GM19395 (cell line): ENCODE measurements around the gene IGFBP5.
A peak's percentile ranks its signal among the peaks of the same experiment; 100 is the strongest.

ENCODE experiments used
- ATAC-seq: cut with Tn5 transposase; IDR thresholded peaks from one replicate; pipeline ENCODE4 v1.9.1; 2021; ENCODE audit warnings: mild to moderate bottlenecking, moderate library complexity; ENCODE audit not compliant: unreplicated experiment

The IGFBP5 gene

DNA sequence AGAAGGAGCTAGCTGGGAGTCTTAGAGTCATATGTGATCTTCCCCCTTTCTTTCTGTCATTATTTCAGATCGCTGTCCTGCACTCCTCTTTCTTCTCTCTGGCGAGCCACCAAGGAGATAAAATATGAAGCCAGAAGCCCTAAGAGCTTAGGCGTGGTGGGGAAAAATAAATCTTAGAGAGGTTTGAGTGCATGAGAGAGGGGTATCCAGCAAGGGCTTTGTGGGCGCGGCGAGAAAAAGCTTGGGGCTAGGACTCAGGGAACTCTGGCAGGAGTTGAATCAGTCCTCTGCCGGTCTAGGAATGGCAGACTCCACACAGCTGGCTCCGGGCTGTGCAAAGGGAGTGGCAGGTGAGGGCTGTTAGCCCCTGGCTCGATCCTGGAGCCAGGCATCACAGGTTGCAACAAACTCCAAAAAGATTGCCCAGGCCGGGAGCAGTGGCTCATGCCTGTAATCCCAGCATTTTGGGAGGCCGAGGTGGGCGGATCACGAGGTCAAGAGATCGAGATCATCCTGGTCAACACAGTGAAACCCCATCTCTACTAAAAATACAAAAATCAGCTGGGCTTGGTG, 20.1 kb upstream of the IGFBP5 start:
- no peak for ATAC-seq

DNA sequence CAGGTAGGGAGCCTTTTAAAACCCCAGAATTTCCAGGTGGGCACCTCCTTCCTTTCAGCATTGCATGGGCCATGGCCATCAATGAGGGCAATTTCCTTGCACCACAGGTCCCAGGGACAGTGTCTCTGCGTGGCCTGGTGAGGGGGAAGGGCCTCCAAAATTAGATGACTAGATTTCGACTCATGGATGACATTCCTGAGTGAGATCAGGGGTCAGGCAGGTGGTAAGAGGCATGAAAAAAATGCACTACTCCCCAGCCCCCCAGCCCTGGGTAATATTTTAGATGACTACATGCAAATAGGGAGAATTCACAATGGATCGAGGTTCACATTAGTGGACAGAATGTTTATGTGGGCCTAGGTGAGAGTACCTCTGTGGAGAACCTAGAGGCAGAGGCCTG, 19.0 kb upstream of the IGFBP5 start:
- no peak for ATAC-seq

GRCh38 chr2:216713691-216714336, 18.5 kb upstream of the IGFBP5 start:
- ATAC-seq: no peak

GRCh38 chr2:216711348-216711747, 16.0 kb upstream of the IGFBP5 start:
- ATAC-seq: no peak

DNA sequence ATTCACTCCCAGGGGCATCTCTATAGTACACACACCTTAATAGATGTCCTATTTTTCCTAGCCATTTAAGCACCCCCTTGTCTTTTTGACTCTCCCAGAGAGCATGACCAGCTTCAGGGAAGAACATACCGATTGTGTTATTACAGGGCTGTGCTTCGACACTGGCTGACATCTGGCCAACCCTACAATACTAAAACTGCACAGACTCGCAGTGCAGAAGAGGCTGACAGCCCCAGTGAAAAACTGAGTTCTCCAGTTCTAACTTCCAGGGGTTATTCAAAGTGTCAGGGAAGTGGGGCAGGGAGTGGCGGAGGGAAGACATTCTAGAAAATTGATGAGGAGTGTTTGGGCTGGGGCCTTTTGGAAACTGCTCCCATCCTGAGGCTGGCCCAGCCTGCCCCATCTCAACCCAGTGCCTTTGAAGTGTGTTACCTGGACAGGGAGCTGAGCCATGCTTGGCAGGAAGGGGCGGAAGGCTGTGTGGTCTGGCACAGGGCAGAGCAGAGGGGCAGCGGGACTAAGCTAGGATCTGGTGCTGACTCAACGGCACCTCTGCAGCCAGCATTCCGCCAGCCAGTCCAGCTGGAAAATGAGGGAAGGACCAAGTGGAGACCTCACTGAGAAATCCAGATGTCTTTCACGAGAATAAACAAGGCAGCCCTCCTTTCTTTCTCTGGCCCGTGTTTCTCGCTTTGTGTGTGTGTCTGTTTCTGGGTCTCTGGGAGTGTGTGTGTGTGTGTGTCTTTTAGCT, 15.4 kb upstream of the IGFBP5 start:
- no peak for ATAC-seq

GRCh38 chr2:216702756-216703155, 7.4 kb upstream of the IGFBP5 start:
- ATAC-seq: no peak

DNA sequence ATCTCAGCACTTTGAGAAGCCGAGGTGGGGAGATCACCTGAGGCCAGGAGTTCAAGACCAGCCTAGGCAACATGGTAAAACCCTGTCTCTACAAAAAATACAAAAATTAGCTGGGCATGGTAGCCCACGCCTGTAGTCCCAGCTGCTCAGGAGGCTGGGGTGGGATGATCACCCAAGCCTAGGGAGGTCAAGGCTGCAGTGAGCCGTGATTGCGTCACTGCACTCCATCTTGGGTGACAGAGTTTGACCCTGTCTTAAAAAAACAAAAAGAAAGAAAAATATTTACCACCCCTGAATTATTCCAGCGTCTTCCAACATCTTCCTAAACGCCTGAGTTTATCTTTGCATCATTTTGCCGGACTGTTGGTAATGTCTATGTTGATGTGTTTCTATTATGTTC, 6.2 kb upstream of the IGFBP5 start:
- no peak for ATAC-seq

DNA sequence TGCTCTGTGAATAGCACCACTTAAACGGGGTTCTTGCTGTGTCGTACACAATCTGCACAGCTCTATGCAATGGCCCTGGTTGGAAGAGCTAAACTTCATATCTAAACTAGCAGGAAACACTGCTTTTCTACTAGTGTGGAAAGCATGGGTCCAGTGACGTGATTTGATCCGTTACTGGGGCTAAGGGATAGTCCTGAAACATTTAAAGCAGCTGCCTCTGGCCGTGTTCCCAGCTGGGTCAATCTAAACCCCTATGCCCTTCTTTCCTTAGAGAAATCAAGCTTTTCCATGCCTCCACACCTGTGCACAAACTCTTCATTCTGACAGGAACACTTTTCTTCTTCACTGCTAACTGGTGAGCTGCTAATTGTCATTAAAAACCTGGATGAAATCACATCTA, 5.4 kb upstream of the IGFBP5 start:
- ATAC-seq: no peak

GRCh38 chr2:216700088-216700567, 4.8 kb upstream of the IGFBP5 start:
- no peak for ATAC-seq

GRCh38 chr2:216698895-216699294, 3.5 kb upstream of the IGFBP5 start:
- ATAC-seq: no peak

GRCh38 chr2:216698293-216698692, 2.9 kb upstream of the IGFBP5 start:
- no peak for ATAC-seq

DNA sequence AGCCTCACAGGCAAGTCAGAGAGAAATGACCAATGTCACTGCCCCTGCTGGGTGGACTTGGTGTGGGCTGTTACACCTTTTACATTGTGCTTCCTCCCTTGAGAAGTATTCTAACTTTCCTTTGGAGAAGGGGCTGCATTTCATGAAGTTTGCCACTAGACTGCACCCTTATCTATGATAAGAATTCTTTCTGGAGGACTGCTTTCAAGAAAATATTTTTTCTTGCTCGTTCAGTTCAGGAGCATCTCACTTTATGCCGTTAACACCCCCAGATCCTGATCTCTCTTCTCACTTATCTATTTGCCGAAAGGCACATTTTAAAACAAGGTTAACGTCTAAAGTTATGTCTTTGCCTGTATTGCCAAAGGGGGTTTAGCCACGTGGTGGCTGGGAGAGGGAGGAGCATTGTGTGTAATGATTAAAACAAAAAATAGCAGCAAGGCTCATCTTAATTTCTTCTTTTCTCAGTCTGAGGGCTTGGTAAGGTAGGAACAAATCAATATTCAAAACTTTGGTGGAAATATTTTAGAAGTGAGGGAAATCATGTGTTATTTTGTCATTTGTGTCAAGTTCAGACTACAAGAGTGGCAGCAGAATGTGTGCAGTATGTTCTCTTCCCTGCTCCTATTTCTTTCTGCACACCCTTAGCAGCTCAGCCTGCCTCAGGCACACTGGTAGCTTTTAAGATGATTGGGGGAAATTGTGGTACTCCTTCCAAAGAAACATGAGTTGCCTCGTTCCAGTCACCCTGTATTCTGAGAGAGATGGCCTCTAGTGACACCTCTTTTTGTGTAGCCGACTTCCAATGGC, 1.6 kb upstream of the IGFBP5 start:
- ATAC-seq: no peak

DNA sequence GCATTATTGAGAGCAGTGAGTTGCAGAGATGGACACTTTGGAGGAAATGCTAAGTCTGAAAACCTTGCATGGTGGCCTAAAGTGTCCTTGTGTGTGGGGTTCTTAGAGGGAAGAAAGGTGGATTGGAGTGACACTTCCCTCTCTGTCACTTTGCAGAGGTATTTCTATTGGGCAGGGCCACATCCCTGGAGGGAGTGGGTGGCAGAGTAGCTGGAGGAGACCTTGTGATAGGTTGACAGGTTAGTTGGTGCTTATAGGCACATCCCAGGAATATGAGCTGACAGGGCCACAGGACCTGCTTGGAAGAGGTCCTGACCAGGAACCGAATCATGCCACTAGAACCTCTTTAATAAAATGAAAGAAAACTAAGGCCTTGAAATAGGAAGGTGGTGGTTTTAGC, 972 bp upstream of the IGFBP5 start:
- no peak for ATAC-seq

DNA sequence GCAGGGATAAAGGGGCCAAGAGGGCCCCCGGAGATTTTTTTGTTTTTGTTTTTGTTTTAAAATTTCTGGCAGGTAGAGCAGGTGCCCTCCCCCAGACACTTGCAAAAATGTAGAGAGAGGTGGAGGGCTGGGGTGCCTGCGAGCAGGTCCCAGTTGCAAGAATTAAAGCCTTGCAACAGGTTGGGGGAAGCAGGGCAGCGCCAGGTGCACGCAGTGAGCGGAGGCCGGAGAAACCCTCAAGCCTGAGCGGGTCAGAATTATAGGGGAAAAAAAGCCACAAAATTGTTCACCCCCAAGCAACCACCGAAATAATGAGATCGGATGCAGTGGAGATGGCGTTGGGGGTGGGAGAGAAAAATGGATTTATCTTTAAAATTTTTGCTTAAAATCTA, 527 bp downstream of the IGFBP5 start:
- no peak for ATAC-seq

DNA sequence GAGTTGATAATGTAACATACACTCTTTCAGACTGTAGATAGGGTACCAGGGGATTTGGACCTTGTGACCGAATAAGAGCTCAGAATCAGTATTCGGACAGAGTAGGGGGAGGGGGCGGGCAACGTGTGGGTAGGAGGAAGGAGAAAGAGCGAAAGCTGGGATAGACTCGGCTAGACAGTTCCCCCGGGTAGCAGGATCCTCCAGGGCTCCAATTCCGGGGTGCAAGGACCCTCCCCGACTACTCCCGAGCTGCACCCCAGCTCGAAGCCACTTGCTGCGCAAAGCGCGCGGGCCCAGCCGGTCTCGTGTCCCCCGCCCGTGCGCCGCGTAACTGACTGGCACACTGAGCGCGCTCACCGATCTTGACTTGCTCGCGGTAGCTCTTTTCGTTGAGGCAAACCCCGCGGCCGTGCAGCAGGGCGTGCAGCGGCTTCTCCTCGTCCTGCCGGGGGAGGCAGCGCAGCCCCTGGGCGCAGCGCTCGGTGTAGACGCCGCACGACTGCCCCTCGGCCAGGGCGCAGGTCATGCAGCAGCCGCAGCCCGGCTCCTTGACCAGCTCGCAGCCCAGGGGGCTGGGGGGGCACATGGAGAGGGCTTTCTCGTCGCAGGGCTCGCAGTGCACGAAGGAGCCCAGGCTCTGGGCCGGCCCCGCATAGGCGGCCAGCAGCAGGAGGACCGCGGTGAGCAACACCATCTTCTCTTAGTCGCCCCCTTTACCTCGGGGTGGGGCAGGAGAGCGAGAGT, 1.1 kb downstream of the IGFBP5 start:
- ATAC-seq: no peak

DNA sequence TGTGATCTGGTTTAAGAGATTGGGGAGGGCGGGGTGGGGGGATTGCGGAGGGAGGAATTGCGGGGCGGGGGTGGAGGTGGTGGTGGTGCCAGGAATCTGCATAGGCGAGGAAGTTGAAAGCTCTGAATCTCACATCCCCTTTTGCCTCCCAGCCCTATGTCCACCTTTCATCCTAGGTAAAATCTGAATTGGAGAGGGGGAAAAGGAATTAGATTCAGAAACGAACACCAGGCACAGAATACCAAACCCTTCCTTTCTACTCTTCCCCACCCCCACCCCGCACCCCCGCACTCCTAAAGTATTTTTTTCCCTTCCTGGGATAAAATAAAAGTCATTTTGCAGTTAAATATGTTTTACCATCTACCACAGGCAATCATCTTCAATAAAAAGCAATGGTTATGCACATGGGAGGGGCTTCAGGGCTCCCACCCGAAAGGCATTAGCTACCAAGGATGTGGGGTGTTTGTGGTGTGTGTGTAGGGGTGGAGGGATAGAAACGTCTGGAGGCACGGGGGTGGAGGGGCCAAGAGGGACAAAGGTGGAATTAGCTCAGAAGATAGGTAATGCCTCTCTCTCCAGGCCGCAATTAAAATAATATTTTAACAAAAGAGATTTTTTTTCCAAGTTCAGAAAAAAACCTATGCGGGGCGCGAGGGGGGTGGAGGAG, 1.8 kb downstream of the IGFBP5 start:
- no peak for ATAC-seq

DNA sequence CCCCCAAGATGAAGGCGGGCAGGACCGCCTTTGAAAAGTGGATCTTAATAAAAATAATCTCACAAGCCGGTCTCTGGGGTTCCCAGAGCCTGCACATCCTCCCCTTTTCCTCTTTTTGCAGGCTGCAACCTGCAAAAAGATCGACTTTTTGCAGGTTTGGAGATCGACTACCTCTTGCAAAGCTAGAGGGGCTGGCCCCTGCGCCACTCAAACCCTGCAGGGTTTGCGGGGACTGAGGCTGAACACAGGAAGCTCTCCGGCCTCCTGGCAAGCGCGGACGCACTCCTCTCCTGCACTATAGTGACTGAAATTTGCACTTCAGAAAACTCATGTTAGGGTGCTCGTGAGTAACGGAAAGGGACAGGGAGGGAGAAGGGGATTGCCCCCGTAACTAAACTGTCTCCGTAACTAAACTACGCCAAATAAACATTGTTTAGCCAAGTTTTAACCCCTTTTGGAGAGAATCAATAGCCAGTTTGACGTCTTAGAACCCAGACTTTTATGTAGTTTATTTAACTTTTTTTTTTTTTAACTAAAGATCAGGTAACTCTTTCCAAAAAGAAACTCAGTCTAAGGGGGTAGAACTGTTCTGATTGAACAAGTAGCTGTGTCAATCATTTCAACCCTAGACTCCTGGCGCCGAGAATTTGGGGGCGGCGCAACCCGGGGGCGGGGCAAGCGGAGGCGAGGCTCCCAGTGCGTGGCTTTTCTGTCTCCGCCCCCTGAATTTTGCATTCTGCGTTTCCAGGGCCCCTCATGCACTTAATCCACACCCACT, 2.5 kb downstream of the IGFBP5 start:
- ATAC-seq: peak; percentile 57

DNA sequence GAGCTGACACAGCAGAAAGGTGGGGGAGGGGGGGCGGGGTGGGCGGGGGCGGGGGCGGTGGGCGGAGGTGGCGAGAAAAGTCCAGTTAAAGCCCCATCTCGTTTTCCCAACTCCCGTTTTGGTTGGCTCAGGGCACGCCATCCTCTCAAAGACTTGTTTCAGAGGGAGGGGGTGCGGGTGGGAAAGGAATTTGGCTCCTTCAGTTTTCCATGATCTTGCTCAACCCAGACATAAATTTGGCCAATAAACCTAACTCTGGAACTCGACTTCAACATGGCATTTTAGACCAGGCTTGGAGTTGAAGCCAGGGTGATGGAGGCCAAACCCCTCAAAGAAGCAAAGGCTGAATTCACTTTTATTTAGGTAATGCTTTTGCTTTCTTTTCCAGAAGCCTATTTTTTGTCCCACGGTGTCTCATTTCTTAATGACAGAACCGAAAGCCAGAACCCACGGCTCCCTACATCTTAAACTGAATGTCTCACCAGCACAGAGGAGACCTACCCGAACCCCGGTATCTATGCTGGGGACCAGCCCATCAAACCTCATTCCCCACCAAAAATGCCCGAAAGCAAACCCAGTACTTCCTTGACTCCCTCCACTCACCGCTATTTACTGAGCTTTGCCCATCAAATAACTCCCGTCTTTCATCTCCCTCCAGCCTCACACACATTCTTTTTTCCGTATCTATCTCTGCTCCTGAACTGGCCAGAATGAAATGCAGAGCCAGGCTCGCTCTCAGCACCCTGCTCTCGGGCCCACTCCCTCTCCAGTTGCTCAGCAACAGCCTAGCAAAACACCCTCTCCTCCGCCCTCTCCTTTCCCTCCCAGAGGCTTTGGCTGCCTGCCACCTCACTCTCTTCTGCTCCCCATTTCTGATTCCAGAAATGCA, 4.3 kb downstream of the IGFBP5 start:
- ATAC-seq: no peak
